Neural progenitor cell (in vitro differentiated cells): Measurements from ENCODE around the gene BMPR1A. TPM values are rescaled to one million over a fixed set of nuclear protein-coding genes. Genes with fewer than 3 reads are reported as not detected.

ENCODE experiments used
- DNase-seq: peaks from one replicate; pipeline ENCODE4 v3.0.0-alpha.2; 2016; ENCODE audit warnings: low spot score
- H2AFZ ChIP-seq: fragments of 200-600 bp; sonication (generic); replicated peaks from 2 replicates; pipeline ENCODE4 v1.6.1; 2016; ENCODE audit warnings: antibody characterized with exemption
- H3F3A ChIP-seq: fragments of 200-600 bp; sonication (generic); 2 replicates; pipeline ENCODE4 v1.6.1; 2016; ENCODE audit warnings: antibody characterized with exemption, low read depth
- H3K27ac ChIP-seq: fragments of 200-600 bp; sonication (generic); 2 replicates; pipeline ENCODE4 v1.5.1; 2016; ENCODE audit warnings: mild to moderate bottlenecking
- H3K27me3 ChIP-seq: fragments of 200-600 bp; sonication (generic); 2 replicates; pipeline ENCODE4 v1.6.1; 2016; ENCODE audit warnings: mild to moderate bottlenecking, moderate library complexity
- H3K36me3 ChIP-seq: fragments of 200-600 bp; sonication (generic); 2 replicates; pipeline ENCODE4 v1.5.1; 2016
- H3K4me1 ChIP-seq: fragments of 200-600 bp; sonication (generic); 2 replicates; pipeline ENCODE4 v1.6.1; 2016; ENCODE audit warnings: mixed run types
- H3K4me2 ChIP-seq: fragments of 200-600 bp; sonication (generic); 2 replicates; pipeline ENCODE4 v1.6.1; 2016
- H3K4me3 ChIP-seq: fragments of 200-600 bp; sonication (generic); 2 replicates; pipeline ENCODE4 v1.5.1; 2016
- H3K79me2 ChIP-seq: fragments of 200-600 bp; sonication (generic); 2 replicates; pipeline ENCODE4 v1.6.1; 2016; ENCODE audit warnings: low read depth
- H3K9ac ChIP-seq: fragments of 200-600 bp; sonication (generic); 2 replicates; pipeline ENCODE4 v1.6.1; 2016
- H3K9me3 ChIP-seq: fragments of 200-600 bp; sonication (generic); 2 replicates; pipeline ENCODE4 v1.5.1; 2016; ENCODE audit warnings: low read depth
- H4K20me1 ChIP-seq: fragments of 200-600 bp; sonication (generic); 2 replicates; pipeline ENCODE4 v1.6.1; 2016; ENCODE audit warnings: low read depth
- H3K27ac Mint-ChIP-seq: 3 replicates; pipeline ENCODE4 v1.8.0; 2021; ENCODE audit warnings: mixed read lengths
- H3K27me3 Mint-ChIP-seq: 2 replicates; pipeline ENCODE4 v1.8.0; 2022; ENCODE audit warnings: low read depth, mild to moderate bottlenecking, inconsistent platforms, moderate library complexity, mixed read lengths; ENCODE audit not compliant: insufficient read depth
- H3K36me3 Mint-ChIP-seq: 3 replicates; pipeline ENCODE4 v1.8.0; 2021; ENCODE audit warnings: mixed read lengths
- H3K4me1 Mint-ChIP-seq: 3 replicates; pipeline ENCODE4 v1.8.0; 2021; ENCODE audit warnings: mixed read lengths
- H3K4me3 Mint-ChIP-seq: 3 replicates; pipeline ENCODE4 v1.8.0; 2021; ENCODE audit warnings: mild to moderate bottlenecking, moderate library complexity, mixed read lengths
- H3K9me3 Mint-ChIP-seq: 3 replicates; pipeline ENCODE4 v1.8.0; 2020; ENCODE audit warnings: mixed read lengths
- EZH2 ChIP-seq: fragments of 200-600 bp; sonication (generic); IDR thresholded peaks from 2 replicates; pipeline ENCODE4 v1.6.1; 2017; ENCODE audit warnings: antibody characterized with exemption, mild to moderate bottlenecking, moderate library complexity
- EZH2phosphoT487 ChIP-seq: fragments of 200-600 bp; sonication (generic); IDR thresholded peaks from 2 replicates; pipeline ENCODE4 v1.6.1; 2017; ENCODE audit warnings: antibody characterized with exemption
- total RNA-seq: library from RNA; depleted of rRNA; stranded (reverse); fragments of >200 nt; gene quantifications from 2 replicates; pipeline ENCODE4 v1.2.3, GENCODE V29; 2015; ENCODE audit warnings: low replicate concordance
- TF ChIP-seq, protein P1 (sequence below): fragments of 200-600 bp; sonication (generic); IDR thresholded peaks from 2 replicates; pipeline ENCODE4 v1.5.1; 2017; ENCODE audit warnings: antibody characterized with exemption, mild to moderate bottlenecking

BMPR1A gene
- total RNA-seq, 1 donor from 2014 or later = 76.2 TPM

DNA sequence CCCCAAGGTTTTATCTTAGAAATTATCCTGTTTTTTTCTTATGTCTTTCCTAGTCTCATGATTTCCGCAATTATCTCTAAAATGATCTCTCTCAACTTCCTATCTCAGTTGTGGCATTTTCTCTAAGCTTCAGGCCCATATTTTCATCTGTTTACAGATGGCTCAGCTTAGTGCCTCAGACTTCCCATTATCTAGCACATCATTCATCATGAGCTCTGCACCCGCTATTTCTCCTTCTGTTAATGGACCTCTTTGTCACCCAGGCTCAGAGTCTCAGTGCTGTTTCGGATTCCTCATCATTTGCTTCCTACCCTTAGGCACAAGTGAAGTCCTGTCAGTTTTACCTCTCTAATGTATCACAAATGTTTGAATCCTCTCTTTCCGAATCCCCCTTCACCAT, 84.1 kb downstream of the BMPR1A start:
- H3K36me3 ChIP-seq = no peaks in the 10 kb centered on the region
- no peak overlapping the region for H3K4me2 ChIP-seq
- H3K4me3 Mint-ChIP-seq = no peak overlapping the region
- no peak overlapping the region for H2AFZ ChIP-seq
- no peak overlapping the region for H3K27ac Mint-ChIP-seq
- H3K4me1 Mint-ChIP-seq = peaks cover 24% of the 10 kb centered on the region
- H3K79me2 ChIP-seq = peaks cover 55% of the 10 kb centered on the region
- no peaks in the 10 kb centered on the region for H3K27me3 ChIP-seq
- H3K4me1 ChIP-seq = peaks cover 16% of the 10 kb centered on the region
- H3K27me3 Mint-ChIP-seq = no peaks in the 10 kb centered on the region
- no peak overlapping the region for H3K27ac ChIP-seq
- H3F3A ChIP-seq = peaks cover 16% of the 10 kb centered on the region
- no peak for DNase-seq
- TF ChIP-seq EZH2 (no peak), EZH2phosphoT487 (no peak)
- TF ChIP-seq, protein P1, sequence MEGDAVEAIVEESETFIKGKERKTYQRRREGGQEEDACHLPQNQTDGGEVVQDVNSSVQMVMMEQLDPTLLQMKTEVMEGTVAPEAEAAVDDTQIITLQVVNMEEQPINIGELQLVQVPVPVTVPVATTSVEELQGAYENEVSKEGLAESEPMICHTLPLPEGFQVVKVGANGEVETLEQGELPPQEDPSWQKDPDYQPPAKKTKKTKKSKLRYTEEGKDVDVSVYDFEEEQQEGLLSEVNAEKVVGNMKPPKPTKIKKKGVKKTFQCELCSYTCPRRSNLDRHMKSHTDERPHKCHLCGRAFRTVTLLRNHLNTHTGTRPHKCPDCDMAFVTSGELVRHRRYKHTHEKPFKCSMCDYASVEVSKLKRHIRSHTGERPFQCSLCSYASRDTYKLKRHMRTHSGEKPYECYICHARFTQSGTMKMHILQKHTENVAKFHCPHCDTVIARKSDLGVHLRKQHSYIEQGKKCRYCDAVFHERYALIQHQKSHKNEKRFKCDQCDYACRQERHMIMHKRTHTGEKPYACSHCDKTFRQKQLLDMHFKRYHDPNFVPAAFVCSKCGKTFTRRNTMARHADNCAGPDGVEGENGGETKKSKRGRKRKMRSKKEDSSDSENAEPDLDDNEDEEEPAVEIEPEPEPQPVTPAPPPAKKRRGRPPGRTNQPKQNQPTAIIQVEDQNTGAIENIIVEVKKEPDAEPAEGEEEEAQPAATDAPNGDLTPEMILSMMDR = no peak
- peaks cover 24% of the 10 kb centered on the region for H3K36me3 Mint-ChIP-seq
- H3K9me3 Mint-ChIP-seq = no peaks in the 10 kb centered on the region
- H3K9me3 ChIP-seq = no peaks in the 10 kb centered on the region
- no peak overlapping the region for H3K9ac ChIP-seq
- H3K4me3 ChIP-seq = no peak overlapping the region
- peaks cover 79% of the 10 kb centered on the region for H4K20me1 ChIP-seq

DNA sequence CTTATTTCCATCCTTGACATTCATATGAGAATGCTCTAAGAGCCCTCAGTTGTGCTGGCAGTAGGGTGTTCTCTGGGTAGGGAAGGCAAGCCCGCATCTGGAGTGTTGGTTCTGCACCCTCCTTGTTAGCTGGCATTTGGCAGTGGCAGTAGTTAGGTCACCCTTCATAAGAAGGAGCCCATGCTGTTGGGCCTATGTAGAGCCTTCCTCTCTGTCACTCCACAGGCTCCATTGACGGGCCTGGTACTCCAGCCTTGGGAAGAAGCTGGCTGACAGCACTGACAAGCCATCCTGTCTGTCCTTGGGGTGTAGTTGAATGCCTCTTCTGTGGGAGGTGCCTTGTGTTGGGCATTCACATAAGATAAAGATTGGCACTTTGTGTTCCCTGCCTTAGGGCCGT, 89.7 kb downstream of the BMPR1A start:
- H3K4me3 Mint-ChIP-seq = no peak overlapping the region
- Histone ChIP-seq H3F3A (no peaks in the 10 kb centered on the region), H3K36me3 (no peaks in the 10 kb centered on the region), H3K27ac (no peak overlapping the region), H3K9me3 (no peaks in the 10 kb centered on the region), H4K20me1 (peaks cover 29% of the 10 kb centered on the region), H3K4me3 (no peak overlapping the region), H3K4me1 (peaks cover 7% of the 10 kb centered on the region), H3K79me2 (peaks cover 16% of the 10 kb centered on the region), H3K4me2 (no peak overlapping the region), H3K9ac (no peak overlapping the region), H2AFZ (no peak overlapping the region), H3K27me3 (no peaks in the 10 kb centered on the region)
- no peak overlapping the region for H3K27ac Mint-ChIP-seq
- DNase-seq = no peak
- peaks cover 7% of the 10 kb centered on the region for H3K4me1 Mint-ChIP-seq
- H3K36me3 Mint-ChIP-seq = peaks cover 23% of the 10 kb centered on the region
- no peaks in the 10 kb centered on the region for H3K9me3 Mint-ChIP-seq
- H3K27me3 Mint-ChIP-seq = no peaks in the 10 kb centered on the region
- TF ChIP-seq EZH2phosphoT487 (no peak), EZH2 (no peak)
- TF ChIP-seq, protein P1 = no peak

DNA sequence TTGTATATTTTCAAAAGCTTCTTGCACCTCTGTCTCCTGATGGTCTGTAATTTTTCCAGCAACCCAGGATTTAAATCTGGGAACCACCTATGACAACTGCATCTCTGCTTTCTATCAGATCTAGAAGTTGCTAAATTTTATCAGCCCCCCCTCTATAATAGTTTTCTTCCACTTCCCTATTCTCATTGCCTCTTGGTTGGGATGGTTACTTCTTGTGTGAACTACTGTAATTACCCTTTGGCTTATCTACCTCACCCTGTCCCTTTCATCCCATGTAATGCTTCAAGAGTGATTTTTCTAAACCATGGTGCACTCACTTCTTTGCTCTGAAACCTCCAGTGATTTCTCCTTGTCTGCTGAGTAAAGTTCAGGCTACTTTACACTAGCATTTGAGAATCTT, 92.3 kb downstream of the BMPR1A start:
- peaks cover 12% of the 10 kb centered on the region for H3K79me2 ChIP-seq
- no peak overlapping the region for H3K4me3 ChIP-seq
- H3K36me3 ChIP-seq = peaks cover 9% of the 10 kb centered on the region
- DNase-seq = no peak
- no peak overlapping the region for H2AFZ ChIP-seq
- no peak overlapping the region for H3K27ac ChIP-seq
- peaks cover 18% of the 10 kb centered on the region for H3K36me3 Mint-ChIP-seq
- no peaks in the 10 kb centered on the region for H3K4me1 ChIP-seq
- no peaks in the 10 kb centered on the region for H3F3A ChIP-seq
- peaks cover 7% of the 10 kb centered on the region for H4K20me1 ChIP-seq
- TF ChIP-seq EZH2 (no peak), EZH2phosphoT487 (no peak)
- TF ChIP-seq, protein P1 = no peak
- no peak overlapping the region for H3K4me3 Mint-ChIP-seq
- no peak overlapping the region for H3K9ac ChIP-seq
- peaks cover 5% of the 10 kb centered on the region for H3K4me1 Mint-ChIP-seq
- no peak overlapping the region for H3K27ac Mint-ChIP-seq
- H3K27me3 Mint-ChIP-seq = no peaks in the 10 kb centered on the region
- H3K4me2 ChIP-seq = no peak overlapping the region
- no peaks in the 10 kb centered on the region for H3K27me3 ChIP-seq
- no peaks in the 10 kb centered on the region for H3K9me3 ChIP-seq
- H3K9me3 Mint-ChIP-seq = no peaks in the 10 kb centered on the region
